ENCODE measurements around the gene MOXD1.
"Not testable (repeated sequence)": the region's sequence is repeated elsewhere in the genome, so short reads cannot be mapped to it uniquely, and the experiment has no call there.

Gene MOXD1

GRCh38 chr6:132395015-132395597 lies 6.2 kb downstream of the MOXD1 start:
- DNase-seq, result no peak

GRCh38 chr6:132392792-132393191 lies 8.5 kb downstream of the MOXD1 start:
- DNase-seq, result no peak

DNA sequence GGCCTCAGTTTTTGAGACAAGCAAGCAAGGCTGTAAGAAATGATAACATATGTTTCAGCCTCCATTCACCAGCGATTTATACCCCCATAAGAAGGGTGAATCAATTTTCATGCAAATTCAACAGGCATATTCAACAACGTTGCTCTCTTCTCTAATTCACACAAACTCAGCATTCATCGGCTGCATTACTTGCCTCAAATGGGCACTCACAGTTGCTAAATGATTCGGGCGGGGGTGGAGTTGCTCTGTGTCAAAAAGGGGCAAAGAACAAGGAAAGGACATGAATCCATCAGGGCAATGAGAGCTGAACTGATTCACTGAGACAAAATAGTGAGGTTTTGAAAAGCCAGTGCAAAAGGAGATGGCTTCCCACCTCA lies 9.0 kb downstream of the MOXD1 start:
- no peak for DNase-seq

DNA sequence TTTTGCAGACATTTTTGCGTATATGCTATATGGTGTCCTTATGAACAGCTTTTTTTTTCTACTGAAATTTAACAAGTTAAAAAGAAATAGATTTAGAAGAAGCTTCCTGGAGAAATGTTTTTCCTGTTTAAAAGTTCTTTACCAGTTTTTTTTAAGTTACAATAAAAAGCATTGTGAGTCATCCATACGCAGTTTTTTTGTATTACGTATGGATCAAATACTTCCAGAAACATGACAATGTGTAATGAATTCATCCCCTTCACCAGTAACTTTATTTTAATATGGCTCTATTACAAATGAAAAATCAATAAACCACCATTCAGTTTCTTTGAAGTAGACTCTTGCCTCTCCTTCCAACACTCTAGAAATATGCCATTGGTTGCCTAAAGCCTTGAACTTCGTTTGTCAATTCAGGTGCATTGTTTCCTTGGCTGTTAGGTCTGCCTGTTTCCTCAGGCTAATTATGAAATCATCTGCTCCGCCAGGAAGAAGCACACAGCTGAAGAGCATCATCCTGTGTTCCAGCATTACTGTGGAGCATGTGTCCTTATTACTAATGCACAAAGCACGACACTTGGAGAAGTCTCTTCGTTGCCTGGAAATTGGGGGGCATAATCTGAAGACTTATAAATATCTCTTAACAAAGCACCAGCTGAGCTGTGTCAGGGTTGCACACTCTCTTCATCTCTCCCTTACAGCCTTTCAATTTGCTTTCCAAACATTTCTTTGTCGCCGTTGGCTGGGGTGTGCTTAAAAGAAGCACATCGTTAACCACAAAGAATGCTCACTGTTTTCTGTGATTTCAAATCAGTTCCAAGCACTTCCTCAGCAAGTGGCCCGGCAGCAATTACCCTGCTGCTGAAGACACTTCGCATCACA lies 9.6 kb downstream of the MOXD1 start:
- DNase-seq, result no peak

- no peak for DNase-seq
Observed at GRCh38 chr6:132390451-132390850, 10.8 kb downstream of the MOXD1 start.

- DNase-seq, result no peak
Observed at GRCh38 chr6:132390017-132390416, 11.3 kb downstream of the MOXD1 start.

DNA sequence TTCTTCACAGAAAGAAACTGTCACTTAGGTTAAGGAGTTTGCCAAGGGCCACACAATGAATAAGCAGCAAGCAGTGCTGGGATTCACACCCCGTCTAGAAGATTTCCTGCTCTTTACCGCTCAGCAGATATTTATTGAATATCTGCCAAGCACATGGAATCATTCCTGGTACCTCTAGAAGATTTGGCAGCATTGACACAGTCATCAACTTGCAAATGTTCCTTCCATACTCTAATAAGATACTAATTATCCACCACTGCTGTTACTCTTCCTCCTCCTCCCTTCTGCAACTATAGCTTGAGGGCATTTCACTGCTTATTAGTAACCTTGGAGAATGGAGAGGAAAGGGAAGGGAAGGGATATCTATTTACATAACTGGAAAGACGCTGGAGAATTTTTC lies 13.0 kb downstream of the MOXD1 start:
- no peak for DNase-seq

DNA sequence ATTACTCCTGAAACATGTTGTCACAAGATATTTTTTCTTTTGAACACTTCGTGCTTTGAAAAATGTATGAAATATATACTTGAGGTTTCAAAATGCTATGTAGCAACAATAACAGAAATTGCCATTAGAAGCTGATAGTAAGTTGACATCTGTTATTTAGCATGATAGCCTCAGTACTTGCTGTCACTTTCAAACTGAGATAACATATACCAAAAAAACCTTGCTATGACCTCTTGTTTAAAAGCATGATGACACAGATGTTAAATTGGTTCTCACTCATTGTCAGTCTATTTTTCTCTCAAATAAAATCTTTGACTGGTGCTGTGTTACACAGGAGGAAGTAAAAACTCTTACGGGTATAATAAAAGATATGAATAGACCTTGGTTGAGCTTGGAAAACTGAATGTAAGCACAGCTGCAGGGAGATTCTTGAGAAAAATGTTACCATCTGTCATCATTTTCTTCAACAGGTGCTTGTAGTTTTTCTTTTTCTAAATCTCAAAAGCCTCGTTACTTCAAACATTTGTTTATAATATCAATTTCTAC lies 18.6 kb downstream of the MOXD1 start:
- DNase-seq, result no peak

DNA sequence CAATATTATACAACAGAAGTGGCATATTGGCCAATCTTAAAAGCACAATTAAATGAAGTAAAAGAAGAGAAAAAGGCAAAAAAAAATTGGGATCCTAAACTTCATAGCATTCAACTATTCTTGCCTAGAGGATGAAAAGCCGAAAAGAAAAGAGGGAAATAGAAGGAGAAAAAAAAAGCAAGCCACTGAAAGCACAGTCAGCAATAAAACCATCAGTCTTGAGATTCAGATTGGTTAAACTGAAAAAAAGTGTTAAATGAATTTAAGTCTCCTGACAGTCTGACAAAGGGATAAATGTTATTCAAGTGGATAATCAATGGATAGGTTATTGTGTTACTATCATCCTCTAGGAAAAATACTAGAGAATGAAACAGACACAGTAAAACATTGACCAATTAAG lies 19.9 kb downstream of the MOXD1 start:
- DNase-seq, result no peak

DNA sequence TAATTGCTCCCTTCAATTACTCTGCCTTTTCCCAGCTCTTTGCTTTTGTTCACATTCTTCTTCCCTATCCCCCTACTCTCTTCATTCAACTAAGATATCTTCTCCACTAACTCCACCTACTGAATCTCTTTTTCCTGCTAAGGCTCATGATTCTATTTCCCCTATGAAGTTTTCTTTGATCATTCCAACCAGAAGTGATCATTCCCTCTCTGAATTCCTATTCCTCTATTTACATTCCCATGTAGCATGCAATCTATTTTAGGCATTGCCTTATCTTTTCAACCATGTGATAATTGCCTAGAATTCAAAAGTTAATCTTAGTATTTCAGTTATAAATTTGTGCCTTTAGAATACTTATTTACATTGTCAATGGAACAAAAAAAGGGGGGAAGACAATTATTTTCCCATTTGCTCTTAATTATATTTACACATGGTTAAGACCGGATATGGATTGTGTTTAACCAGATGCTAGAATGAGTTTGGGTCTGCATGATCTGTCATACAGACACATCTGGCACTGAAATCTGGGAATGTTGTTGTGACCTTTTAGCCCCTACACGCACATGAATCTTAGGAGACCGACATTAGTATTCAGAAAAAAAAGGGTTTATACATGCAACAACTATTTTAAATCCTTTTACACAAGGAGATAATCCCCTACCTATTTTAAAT lies 20.8 kb downstream of the MOXD1 start:
- DNase-seq, result no peak

DNA sequence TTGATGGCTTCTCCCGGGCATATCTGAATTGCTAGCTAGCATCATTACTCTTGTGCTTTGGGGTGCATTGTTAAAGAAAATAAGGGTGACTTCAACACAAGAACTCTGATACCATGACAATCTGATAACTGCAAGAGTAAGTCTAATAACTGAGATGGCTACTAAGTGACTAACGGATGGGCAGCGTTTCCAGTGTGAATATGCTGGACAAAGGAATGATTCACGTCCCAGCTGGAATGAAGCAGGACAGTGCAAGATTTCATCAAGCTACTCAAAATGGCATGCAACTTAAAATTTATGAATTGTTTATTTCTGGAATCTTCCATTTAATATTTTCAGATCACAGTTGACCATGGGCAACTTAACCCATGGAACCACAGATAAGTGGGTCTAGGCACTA lies 31.7 kb downstream of the MOXD1 start:
- no peak for DNase-seq

- no peak for DNase-seq
Observed at GRCh38 chr6:132368916-132369481, 32.3 kb downstream of the MOXD1 start.

DNA sequence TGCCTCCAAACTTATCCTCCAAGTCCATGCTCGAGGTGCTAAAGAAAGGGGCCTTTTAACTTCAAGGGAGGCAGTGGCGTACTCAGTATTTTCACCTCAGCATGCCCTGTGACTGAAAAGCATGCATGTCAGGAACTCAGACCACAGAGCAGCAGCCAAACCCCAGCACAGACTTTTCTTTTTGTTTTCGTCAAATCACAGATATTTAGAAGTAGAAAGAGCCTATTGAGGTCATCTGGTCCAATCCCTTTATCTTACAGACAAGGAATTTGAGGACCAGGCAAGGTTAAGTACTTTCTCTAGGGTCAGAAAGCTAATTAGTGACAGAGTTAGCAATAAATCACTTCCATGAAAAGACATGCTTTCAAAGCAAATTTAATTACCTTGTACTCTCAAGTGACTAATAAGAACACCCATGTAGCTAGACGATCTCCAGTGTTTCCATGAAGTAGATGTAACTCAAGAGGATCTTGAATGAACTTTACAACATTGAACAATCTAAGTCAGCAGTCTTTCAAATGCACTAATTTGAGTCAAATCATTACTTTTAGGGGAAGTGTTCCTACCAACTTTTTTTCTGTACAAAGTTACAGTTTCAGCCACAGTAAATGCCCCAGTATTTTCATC lies 35.9 kb downstream of the MOXD1 start:
- DNase-seq, result no peak

DNA sequence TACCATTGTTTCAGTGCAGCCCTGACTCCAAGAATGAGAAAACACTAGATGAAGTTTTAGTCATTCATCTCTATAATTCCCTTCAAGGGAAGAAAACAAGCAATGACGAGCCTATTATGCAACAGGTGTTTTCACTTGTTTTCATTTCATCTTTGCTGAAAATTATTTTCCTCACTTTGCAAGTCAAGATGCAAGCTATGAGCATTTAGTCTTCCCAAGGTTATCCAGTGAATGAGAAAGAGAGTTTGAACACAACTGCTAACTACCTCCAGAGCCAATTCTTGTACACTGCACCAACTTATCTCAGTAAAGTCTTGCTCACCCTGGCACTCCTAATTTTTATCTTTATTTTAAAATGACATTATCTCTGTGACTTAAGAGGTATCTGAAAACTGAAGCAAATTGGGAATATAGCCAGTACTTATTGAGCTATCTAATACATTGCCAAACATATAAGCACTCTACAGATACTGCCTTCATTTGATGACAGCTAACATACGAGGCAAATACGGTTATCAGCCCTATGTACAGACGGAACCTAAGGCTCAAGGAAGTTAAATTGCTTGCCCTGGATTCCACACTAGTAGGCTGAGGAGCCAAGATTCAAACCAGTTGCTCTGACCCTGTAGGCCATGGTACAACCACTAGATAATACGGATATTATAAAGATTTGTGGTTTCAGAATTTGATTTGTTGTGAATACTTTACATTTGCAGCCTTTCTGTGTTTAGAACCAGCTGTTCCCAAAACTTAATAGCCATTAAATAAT lies 36.8 kb downstream of the MOXD1 start:
- no peak for DNase-seq

DNA sequence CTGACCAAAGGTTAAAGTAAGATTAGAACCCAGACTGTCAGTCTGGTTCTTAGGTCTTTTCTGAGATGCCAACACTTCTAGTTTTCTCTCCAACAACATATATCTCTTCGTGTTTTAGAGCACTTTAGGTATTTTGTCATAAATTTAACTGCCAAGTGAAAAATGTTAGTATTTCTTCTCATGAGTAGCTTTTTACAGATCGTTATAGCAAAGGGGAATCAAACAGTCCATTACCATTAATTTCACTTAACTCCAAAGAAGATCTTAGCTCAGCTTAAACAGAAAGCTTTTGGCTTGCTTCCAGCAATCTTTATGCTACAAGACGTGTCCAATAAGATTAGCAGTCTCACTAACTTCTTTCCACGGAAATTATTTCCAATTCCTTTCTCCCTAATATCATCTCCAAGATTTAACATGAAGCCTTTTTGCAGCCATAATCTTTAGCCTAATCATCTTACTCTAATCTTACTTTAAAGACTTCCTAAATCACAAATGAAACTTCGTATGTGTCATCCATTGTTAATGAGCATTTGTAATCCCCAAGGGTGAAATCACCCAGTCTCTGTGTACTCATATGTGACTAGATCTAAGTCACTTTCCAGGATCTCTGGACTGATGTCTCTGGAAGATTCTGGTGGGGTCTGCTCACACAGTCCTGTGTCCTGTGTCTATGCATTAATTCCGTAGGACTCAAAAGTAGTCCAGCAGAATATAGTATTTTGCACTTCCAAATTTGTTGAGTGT lies 38.7 kb downstream of the MOXD1 start:
- no peak for DNase-seq

GRCh38 chr6:132361101-132361500 lies 40.2 kb downstream of the MOXD1 start:
- DNase-seq, result no peak

- DNase-seq, result no peak
Observed at GRCh38 chr6:132359886-132360285, 41.4 kb downstream of the MOXD1 start.

GRCh38 chr6:132357120-132357519 lies 44.2 kb downstream of the MOXD1 start:
- no peak for DNase-seq

- DNase-seq, result peak; percentile 11
Observed at GRCh38 chr6:132354517-132355167, 46.6 kb downstream of the MOXD1 start.

DNA sequence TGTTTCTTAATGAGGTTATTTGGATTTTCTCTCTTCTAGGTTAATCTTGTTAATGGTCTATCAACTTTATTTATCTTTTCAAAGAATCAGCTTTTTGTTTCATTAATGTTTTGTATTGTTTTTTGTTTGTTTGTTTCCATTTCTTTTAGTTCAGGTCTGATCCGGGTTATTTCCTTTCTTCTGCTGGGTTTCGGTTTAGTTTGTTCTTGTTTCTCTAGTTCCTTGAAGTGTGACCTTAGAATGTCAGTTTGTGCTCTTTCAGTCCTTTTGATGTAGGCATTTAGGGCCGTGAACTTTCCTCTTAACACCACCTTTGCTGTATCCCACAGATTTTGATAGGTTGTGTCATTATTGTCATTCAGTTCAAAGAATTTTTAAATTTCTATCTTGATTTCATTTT lies 49.3 kb downstream of the MOXD1 start:
- not testable (repeated sequence) for DNase-seq

DNA sequence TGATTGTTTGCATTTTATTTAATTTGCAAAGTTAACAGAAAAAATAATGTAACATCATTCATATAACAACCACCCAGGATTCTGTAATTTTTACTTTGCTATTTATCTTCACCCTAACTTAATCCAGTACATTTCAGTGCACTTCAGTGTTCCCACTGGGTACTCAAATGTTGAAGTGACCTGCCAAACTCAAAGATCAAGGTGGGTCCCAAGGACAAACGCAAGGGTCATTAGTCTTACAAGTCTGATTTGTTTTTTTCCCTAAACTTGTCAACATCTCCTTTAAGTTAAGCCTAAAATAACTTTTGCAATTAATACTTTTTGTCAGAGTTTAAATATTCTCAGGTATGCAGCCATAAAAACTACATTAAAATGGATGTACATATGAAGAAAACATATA lies 53.0 kb downstream of the MOXD1 start:
- no peak for DNase-seq
